ENCODE data around the gene YIPF2.

The YIPF2 gene

DNA sequence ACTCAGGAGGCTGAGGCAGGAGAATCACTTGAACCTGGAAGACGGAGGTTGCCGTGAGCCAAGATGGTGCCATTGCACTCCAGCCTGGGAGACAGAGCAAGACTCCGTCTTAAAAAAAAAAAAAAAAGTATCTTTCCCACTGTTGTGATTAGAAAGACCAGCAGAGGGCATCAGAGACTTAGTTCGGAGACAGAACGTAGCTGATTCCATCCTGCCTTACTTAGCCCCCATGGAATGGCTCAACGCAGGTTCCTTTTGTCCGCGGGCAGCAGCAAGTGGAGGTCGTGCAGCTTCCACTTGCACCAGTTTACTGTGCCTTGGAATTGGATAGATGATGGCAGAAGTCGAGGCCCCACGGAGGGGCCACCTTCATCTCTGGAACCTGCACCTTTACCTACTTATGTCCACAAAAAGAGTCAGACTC is 8.2 kb upstream of the YIPF2 start:
- peak; percentile 44 to 75 for DNase-seq

DNA sequence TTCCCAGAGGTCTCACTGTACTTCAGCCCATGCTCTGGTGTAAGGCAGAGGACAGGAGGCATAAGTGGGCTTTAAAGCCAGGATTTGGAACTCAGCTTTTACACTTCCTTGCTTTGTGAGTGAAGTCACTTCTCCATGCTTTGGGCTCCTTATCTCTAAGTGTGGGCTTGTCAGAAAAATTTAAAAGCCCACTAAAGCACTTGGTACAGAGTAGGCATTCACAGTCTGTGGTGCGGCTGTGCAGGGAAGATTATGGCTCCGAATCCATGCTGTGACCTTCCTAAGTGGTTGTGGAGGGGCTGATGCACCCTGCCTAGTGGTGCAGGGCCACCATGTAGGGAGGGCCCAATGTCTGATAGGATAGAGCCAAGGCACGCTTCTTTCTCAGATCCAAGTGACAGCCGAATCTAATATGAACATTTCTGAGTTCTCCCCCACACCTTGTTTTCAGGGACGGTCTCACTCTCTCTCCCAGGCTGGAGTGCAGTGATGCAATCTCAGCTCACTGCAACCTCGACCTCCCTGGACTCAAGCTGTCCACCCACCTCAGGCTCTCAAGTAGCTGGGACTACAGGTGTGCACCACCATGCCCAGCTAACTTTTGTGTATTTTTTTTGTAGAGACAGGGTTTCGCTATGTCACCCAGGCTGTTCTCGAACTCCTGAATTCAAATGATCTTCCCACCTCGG is 7.1 kb upstream of the YIPF2 start:
- DNase-seq, result no peak

- DNase-seq, result no peak
Observed at GRCh38 chr19:10929402-10929794, 959 bp upstream of the YIPF2 start.

- no peak for DNase-seq
Observed at GRCh38 chr19:10927730-10928562, 493 bp downstream of the YIPF2 start.

- no peak for DNase-seq
Observed at GRCh38 chr19:10924597-10924996, 3.8 kb downstream of the YIPF2 start.

DNA sequence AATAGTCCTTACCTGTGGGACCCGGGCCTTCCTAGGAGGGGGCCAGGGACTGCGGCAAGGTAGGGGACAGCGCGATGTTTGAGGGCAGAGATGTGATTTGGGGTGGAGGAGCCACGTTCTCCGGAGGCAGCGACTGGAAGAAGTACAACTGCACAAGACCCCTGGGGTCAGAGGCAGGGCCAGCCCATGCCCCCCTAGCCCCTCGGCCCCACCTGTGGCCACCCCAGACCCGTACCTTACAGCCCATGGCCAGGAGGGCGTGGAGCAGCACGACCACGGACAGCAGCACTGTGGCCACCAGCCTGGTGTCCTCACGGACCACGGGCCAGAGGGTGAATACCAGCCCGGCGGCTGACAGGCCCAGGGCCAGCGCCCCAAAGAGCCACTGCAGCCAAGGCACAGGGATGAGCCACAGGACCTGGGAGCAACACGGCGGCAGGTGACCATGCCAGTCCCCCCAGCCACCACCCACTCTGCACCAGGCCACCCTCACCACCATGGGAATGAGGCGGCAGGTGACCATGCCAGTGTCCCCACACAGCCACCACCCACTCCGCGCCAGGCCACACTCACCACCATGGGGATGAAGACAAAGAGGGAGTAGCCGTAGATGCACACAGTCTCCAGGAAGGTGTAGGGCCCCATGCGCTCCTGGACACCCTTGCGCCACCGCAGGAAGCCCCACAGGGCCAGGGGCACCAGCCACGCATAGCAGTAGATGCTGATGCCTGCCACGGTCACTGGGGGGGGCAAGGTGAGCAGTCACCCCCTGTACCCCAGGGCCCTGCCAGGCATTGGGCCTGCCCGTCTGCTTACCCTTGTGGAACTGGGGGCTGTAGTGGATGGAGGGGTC is 5.0 kb downstream of the YIPF2 start:
- DNase-seq, result no peak

DNA sequence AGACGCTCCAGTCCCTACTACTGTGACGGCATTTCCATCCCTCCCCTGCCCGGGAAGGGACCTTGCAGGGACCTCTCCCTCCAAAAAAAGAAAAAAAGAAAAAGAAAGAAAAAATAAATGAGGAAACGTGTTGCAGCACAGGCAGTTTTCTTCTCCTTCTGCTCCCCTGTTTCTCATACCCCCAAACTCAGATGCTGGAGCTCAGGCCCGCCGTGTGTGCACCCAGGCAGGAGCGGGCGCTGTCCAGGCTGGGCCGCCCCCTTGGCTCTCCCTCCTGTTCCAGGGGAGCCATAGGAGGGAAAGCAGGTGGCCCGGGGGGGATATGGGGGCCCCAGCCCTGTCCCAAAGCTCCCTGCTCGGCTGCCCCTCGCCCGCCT is 5.8 kb downstream of the YIPF2 start:
- DNase-seq, result no peak

- DNase-seq, result no peak
Observed at GRCh38 chr19:10921910-10922637, 6.4 kb downstream of the YIPF2 start.

DNA sequence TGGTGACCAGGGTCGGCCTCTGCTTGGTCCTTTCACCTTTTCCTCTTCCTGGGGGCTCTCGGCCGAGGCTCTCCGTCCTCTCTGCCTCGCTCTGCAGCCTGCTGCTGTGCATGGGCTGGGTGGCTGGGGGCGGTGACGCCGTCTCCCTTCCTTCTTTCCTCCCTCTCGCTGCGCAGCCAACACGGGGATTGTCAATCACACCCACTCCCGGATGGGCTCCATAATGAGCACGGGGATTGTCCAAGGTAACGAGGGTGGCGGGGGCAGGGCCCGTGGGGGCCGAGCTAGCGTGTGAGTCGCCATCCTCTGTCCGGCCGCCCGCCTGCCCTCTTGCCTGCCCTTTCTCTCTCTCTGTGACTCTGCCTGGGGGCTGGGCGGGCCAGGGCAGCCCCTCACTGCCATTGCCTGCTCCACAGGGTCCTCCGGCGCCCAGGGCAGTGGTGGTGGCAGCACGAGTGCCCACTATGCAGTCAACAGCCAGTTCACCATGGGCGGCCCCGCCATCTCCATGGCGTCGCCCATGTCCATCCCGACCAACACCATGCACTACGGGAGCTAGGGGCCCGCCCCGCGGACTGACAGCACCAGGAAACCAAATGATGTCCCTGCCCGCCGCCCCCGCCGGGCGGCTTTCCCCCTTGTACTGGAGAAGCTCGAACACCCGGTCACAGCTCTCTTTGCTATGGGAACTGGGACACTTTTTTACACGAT is 7.1 kb downstream of the YIPF2 start:
- no peak for DNase-seq

DNA sequence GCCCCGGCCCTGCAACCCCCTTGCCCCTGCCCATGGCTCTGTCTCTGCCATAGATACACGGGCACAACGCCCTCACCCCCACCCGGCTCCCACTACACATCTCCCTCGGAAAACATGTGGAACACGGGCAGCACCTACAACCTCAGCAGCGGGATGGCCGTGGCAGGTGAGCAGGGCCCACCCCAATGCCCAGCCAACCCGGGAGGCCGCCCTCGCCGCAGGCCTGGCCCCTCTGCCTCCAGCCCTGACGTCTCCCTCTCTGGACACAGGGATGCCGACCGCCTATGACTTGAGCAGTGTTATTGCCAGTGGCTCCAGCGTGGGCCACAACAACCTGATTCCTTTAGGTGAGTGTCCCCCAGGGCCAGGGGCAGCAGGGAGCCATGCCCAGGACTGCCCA is 7.7 kb downstream of the YIPF2 start:
- DNase-seq, result no peak

- DNase-seq, result no peak
Observed at GRCh38 chr19:10920288-10920655, 8.2 kb downstream of the YIPF2 start.

DNA sequence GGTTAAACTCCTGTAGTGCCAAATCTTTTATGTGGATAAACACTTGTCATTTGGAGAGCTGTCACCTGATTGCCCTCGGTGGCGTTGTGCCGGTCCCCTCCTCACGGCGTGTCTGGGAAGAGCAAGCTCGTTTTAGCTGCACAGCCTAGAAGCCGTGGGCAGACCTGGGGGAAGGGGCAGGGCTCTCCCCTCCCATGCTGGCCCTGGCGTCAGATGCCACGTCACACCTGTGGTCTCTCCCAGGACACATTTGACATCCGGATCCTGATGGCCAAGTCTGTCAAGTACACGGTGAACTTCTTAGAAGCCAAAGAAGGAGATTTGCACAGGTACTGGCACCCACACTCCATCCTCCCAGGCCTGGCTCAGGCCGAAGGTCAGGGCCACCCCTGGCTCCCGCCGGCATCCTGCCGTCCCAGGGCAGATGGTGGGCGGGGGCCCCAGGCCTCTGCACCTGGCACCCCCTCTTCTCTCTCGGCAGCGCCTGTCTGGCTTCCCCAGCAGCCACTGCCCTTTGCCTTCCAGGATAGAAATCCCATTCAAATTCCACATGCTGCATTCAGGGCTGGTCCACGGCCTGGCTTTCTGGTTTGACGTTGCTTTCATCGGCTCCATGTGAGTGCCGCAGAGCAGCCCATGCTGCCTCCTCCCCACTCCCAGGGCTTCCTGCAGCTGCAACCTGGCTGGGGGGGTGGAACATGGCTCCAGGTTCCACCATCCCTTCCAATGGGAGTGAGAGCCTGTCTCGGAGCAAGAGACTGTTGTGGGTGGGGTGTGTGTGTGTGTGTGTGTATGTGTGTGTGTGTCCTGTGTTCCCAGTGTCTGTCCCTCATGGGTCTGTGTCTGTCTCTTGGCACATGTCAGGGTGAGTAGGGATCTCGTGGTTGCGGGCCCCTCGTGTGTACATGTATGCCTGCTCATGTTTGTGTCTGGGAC is 8.8 kb downstream of the YIPF2 start:
- DNase-seq, result no peak

DNA sequence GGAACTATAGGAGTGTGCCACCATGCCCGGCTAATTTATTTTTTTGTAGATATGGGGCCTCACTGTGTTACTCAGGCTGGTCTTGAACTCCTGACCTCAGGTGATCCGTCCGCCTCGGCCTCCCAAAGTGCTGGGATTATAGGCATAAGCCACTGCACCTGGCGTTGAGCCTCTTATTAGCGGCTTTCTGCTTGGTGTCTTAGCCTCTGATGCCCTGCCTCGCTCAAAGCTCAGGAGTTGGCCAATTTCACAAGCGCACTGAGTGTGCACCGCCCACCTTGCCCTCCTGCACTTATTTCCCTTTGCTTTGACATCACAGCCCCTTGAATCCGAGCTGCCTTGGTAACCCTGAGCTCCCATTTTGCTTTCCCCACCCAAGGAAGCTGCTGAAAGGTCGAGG is 10.1 kb downstream of the YIPF2 start:
- no peak for DNase-seq

GRCh38 chr19:10916602-10917001 is 11.8 kb downstream of the YIPF2 start:
- DNase-seq, result no peak

- no peak for DNase-seq
Observed at GRCh38 chr19:10915130-10916091, 13.0 kb downstream of the YIPF2 start.

DNA sequence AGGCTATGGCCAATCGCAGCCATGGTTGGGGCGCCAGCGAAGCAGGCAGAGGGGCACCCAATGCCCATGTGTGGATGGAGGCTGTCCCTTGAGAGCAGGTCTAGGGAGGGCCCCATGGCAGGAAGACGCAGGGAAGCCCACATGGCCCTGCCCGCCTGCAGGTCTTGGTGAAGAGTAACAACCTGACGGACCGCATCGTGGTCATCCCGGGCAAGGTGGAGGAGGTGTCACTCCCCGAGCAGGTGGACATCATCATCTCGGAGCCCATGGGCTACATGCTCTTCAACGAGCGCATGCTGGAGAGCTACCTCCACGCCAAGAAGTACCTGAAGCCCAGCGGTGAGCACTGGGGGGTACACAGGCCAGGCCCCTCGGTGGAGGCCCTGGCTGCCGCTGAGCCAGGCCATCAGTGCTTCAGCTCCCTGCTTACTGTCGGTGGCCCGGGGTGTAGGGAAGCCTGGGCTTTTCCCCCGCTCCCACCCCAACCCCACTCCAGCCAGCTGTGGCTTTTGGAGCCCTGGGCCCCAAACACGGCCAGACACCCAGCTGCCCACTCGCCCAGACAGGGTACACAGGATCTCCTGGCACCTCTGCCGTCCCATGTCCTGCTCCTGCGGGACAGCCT is 14.6 kb downstream of the YIPF2 start:
- DNase-seq, result no peak

- DNase-seq, result no peak
Observed at GRCh38 chr19:10912619-10913018, 15.8 kb downstream of the YIPF2 start.

GRCh38 chr19:10911579-10912363 is 16.7 kb downstream of the YIPF2 start:
- no peak for DNase-seq

Data from NCI-H1930 (cell line).